HepG2 (cell line): ENCODE data around the gene EMC10. TPM values are rescaled to one million over a fixed set of nuclear protein-coding genes. Genes with fewer than 3 reads are reported as not detected.

ENCODE experiments used
- BCL6 ChIP-seq: IDR thresholded peaks from 2 replicates; pipeline ENCODE4 v1.6.1; 2016; ENCODE audit warnings: missing genetic modification reagents, missing compliant biosample characterization
- CBX5 ChIP-seq: sonication (generic); formaldehyde crosslinking; IDR thresholded peaks from 2 replicates; pipeline ENCODE4 v1.4.0; 2020; ENCODE audit warnings: missing genetic modification reagents, borderline replicate concordance
- HMG20B ChIP-seq: conservative IDR thresholded peaks from 2 replicates; pipeline ENCODE4 v1.6.1; 2016; ENCODE audit warnings: missing genetic modification reagents, missing compliant biosample characterization
- MAFK ChIP-seq, 2 experiments: IDR thresholded peaks in 1 of 2; conservative IDR thresholded peaks in 1 of 2; 2 replicates each; pipeline ENCODE4 v1.6.1; 2011; ENCODE audit warnings: improper control_type of control experiment in 2 of 2, low read length in 2 of 2
- MEF2D ChIP-seq: sonication (generic); formaldehyde crosslinking; IDR thresholded peaks from 2 replicates; pipeline ENCODE4 v1.5.1; 2020; ENCODE audit warnings: mild to moderate bottlenecking, missing genetic modification reagents
- MXD3 ChIP-seq: IDR thresholded peaks from 2 replicates; pipeline ENCODE4 v1.6.1; 2016; ENCODE audit warnings: mild to moderate bottlenecking, missing biosample characterization, missing genetic modification reagents
- PHF5A ChIP-seq: IDR thresholded peaks from one replicate; pipeline ENCODE4 v1.6.1; 2018; ENCODE audit warnings: low read depth, missing genetic modification reagents; ENCODE audit not compliant: unreplicated experiment
- RARG ChIP-seq: sonication (generic); formaldehyde crosslinking; IDR thresholded peaks from 2 replicates; pipeline ENCODE4 v1.4.0; 2020; ENCODE audit warnings: low read depth, mild to moderate bottlenecking, missing genetic modification reagents
- RFXANK ChIP-seq: IDR thresholded peaks from 2 replicates; pipeline ENCODE4 v1.6.1; 2016
- SETDB1 ChIP-seq: sonication (generic); formaldehyde crosslinking; IDR thresholded peaks from 2 replicates; pipeline ENCODE4 v1.5.1; 2020; ENCODE audit warnings: missing genetic modification reagents, mild to moderate bottlenecking, borderline replicate concordance
- TFDP1 ChIP-seq: IDR thresholded peaks from 2 replicates; pipeline ENCODE4 v1.6.1; 2016; ENCODE audit warnings: missing compliant biosample characterization, missing genetic modification reagents, borderline replicate concordance
- U2AF2 ChIP-seq: fragments of 200-400 bp; formaldehyde crosslinking; IDR thresholded peaks from 2 replicates; pipeline ENCODE4 v1.6.1; 2017; ENCODE audit warnings: low read depth, mild to moderate bottlenecking, low read length
- ZKSCAN5 ChIP-seq: sonication (generic); formaldehyde crosslinking; IDR thresholded peaks from 2 replicates; pipeline ENCODE4 v1.5.1; 2020; ENCODE audit warnings: mild to moderate bottlenecking, missing genetic modification reagents
- ZNF20 ChIP-seq: sonication (generic); formaldehyde crosslinking; IDR thresholded peaks from 2 replicates; pipeline ENCODE4 v1.4.0; 2020; ENCODE audit warnings: mild to moderate bottlenecking, moderate library complexity, missing genetic modification reagents
- ZNF224 ChIP-seq: sonication (generic); formaldehyde crosslinking; IDR thresholded peaks from 2 replicates; pipeline ENCODE4 v1.5.0; 2020; ENCODE audit warnings: mild to moderate bottlenecking, missing genetic modification reagents
- ZNF225 ChIP-seq: sonication (generic); formaldehyde crosslinking; IDR thresholded peaks from 2 replicates; pipeline ENCODE4 v1.4.0; 2020; ENCODE audit warnings: mild to moderate bottlenecking, missing genetic modification reagents
- ZNF326 ChIP-seq: sonication (generic); formaldehyde crosslinking; IDR thresholded peaks from 2 replicates; pipeline ENCODE4 v1.4.0; 2020; ENCODE audit warnings: missing genetic modification reagents, borderline replicate concordance
- ZNF501 ChIP-seq: sonication (generic); formaldehyde crosslinking; IDR thresholded peaks from 2 replicates; pipeline ENCODE4 v1.5.1; 2020; ENCODE audit warnings: mild to moderate bottlenecking, moderate library complexity, missing genetic modification reagents
- ZNF580 ChIP-seq: IDR thresholded peaks from 2 replicates; pipeline ENCODE4 v1.6.1; 2016; ENCODE audit warnings: low read depth, borderline replicate concordance
- ZNF605 ChIP-seq: sonication (generic); formaldehyde crosslinking; IDR thresholded peaks from 2 replicates; pipeline ENCODE4 v1.8.0; 2022; ENCODE audit warnings: mild to moderate bottlenecking, missing genetic modification reagents
- ZNF660 ChIP-seq: sonication (generic); formaldehyde crosslinking; IDR thresholded peaks from 2 replicates; pipeline ENCODE4 v1.5.1; 2020; ENCODE audit warnings: mild to moderate bottlenecking, low read depth, missing genetic modification reagents, borderline replicate concordance
- ZNF709 ChIP-seq: sonication (generic); formaldehyde crosslinking; IDR thresholded peaks from 2 replicates; pipeline ENCODE4 v1.5.0; 2020; ENCODE audit warnings: mild to moderate bottlenecking, missing genetic modification reagents
- ZNF781 ChIP-seq: sonication (generic); formaldehyde crosslinking; IDR thresholded peaks from 2 replicates; pipeline ENCODE4 v1.5.1; 2020; ENCODE audit warnings: borderline replicate concordance, mild to moderate bottlenecking, missing genetic modification reagents; ENCODE audit errors: not compliant biosample characterization
- ZSCAN9 ChIP-seq: IDR thresholded peaks from 2 replicates; pipeline ENCODE4 v1.6.1; 2016; ENCODE audit warnings: borderline replicate concordance
- ZUFSP ChIP-seq: sonication (generic); formaldehyde crosslinking; IDR thresholded peaks from 2 replicates; pipeline ENCODE4 v1.9.0; 2021; ENCODE audit warnings: missing genetic modification reagents, mild to moderate bottlenecking, borderline replicate concordance
- polyA plus RNA-seq, 8 experiments: library from polyadenylated mRNA; depleted of rRNA in 3 of 8; stranded (reverse) in 7 of 8; unstranded in 1 of 8; fragments of >200 nt; fragmentation: Illumina TruSeq in 4 of 8; extraction: Trizol in 4 of 8; gene quantifications; 2 replicates each; pipeline versions ENCODE4 v1.2.1 to v1.2.3, GENCODE V29; 2011 to 2016; ENCODE audit warnings: low read depth in 4 of 8, missing spikeins in 1 of 8, mixed read lengths in 1 of 8; ENCODE audit not compliant: insufficient read depth in 1 of 8
- total RNA-seq, 5 experiments: library from RNA; depleted of rRNA; stranded (reverse); fragments of >200 nt; fragmentation: Illumina TruSeq; extraction: Trizol; gene quantifications; 2 replicates each; pipeline ENCODE4 v1.2.3, GENCODE V29; 2016; ENCODE audit warnings: low read depth in 1 of 5

The EMC10 gene
- total and polyA plus RNA-seq, 2 of the 13 experiments (the other 11 are each of a cell fraction or from before 2014, with no cell fraction given), result not detected

GRCh38 chr19:50511069-50511822 is 34.9 kb downstream of the EMC10 start, which contains the start of gene JOSD2 (continued):
- TF ChIP-seq ZNF605, result no peak
- TF ChIP-seq ZNF501, result peak; percentile 39; the same call in 1 of the 2 replicates
- TF ChIP-seq ZNF326, result no peak
- TF ChIP-seq MXD3 (CRISPR knock-in tag), result 0 out of 2 replicates have a peak, but pooled peaks have one; percentile 60
- TF ChIP-seq ZNF580 (CRISPR knock-in tag), result no peak
- no peak for TF ChIP-seq RFXANK (CRISPR knock-in tag)
- TF ChIP-seq BCL6 (CRISPR knock-in tag), result peak; percentile 68
- no peak for TF ChIP-seq ZNF225 (CRISPR knock-in tag)
- TF ChIP-seq RARG (CRISPR knock-in tag), result no peak
- peak; percentile 17; the same call in 1 of the 2 replicates for TF ChIP-seq TFDP1 (CRISPR knock-in tag)
- no peak for TF ChIP-seq ZNF20 (CRISPR knock-in tag)
- no peak for TF ChIP-seq SETDB1 (CRISPR knock-in tag)
- no peak for TF ChIP-seq ZUFSP
- no peak for TF ChIP-seq PHF5A
- TF ChIP-seq CBX5 (CRISPR knock-in tag), result no peak
- no peak for TF ChIP-seq ZNF660 (CRISPR knock-in tag)
- TF ChIP-seq ZKSCAN5 (CRISPR knock-in tag), result no peak
- TF ChIP-seq HMG20B (CRISPR knock-in tag), result no peak
- TF ChIP-seq MAFK (conservative IDR thresholded peaks at IDR 0.05 in 1 of 2, IDR thresholded peaks at IDR 0.05 in 1 of 2; ENCODE audit: low read length in 2 of 2), result no peak
- TF ChIP-seq ZNF709 (CRISPR knock-in tag), result 0 out of 2 replicates have a peak, but pooled peaks have one; percentile 34
- TF ChIP-seq ZNF781, result no peak
- TF ChIP-seq ZNF224 (CRISPR knock-in tag), result no peak
- 0 out of 2 replicates have a peak, but pooled peaks have one; percentile 27 for TF ChIP-seq MEF2D (CRISPR knock-in tag)
- no peak for TF ChIP-seq ZSCAN9 (CRISPR knock-in tag)
- TF ChIP-seq U2AF2, result no peak
